ENCODE data around the gene IL27RA.

GRCh38 chr19:14093117-14093823 lies 61.7 kb downstream of the IL27RA start:
- TF ChIP-seq, protein P1, sequence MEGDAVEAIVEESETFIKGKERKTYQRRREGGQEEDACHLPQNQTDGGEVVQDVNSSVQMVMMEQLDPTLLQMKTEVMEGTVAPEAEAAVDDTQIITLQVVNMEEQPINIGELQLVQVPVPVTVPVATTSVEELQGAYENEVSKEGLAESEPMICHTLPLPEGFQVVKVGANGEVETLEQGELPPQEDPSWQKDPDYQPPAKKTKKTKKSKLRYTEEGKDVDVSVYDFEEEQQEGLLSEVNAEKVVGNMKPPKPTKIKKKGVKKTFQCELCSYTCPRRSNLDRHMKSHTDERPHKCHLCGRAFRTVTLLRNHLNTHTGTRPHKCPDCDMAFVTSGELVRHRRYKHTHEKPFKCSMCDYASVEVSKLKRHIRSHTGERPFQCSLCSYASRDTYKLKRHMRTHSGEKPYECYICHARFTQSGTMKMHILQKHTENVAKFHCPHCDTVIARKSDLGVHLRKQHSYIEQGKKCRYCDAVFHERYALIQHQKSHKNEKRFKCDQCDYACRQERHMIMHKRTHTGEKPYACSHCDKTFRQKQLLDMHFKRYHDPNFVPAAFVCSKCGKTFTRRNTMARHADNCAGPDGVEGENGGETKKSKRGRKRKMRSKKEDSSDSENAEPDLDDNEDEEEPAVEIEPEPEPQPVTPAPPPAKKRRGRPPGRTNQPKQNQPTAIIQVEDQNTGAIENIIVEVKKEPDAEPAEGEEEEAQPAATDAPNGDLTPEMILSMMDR (conservative IDR thresholded peaks at IDR 0.05; ENCODE audit: low read length): no peak
- no peak for TF ChIP-seq EZH2phosphoT487 (IDR thresholded peaks at IDR 0.05; ENCODE audit: borderline replicate concordance, low read depth, low read length)

Measured in OCI-LY7 (cell line).